Esophagus squamous epithelium (tissue), 5 donors: ENCODE data around the gene ETV6. TPM values are rescaled to one million over a fixed set of nuclear protein-coding genes. Genes with fewer than 3 reads are reported as not detected.

Experiments used
- DNase-seq: peaks from one replicate; lab custom pipeline; 2025; lab: John Stamatoyannopoulos, UW
- H3K27ac ChIP-seq, 4 donors: fragments of 200-600 bp; sonication (generic); one replicate each; pipeline ENCODE4 v1.5.1; 2016 to 2019; ENCODE audit warnings: mild to moderate bottlenecking in 1 of 4
- H3K27me3 ChIP-seq, 4 donors: fragments of 200-600 bp; sonication (generic); 1 replicate in 3 of 4; 2 replicates in 1 of 4; pipeline versions ENCODE4 v1.5.1 to v1.6.0; 2017 to 2021; ENCODE audit warnings: antibody characterized with exemption in 1 of 4
- H3K36me3 ChIP-seq, 3 donors: fragments of 200-600 bp; sonication (generic); one replicate each; pipeline ENCODE4 v1.5.1; 2016 to 2019
- H3K4me1 ChIP-seq, 3 donors: fragments of 200-600 bp; sonication (generic); one replicate each; pipeline ENCODE4 v1.5.1; 2017 to 2019
- H3K4me3 ChIP-seq, 4 donors: fragments of 200-600 bp; sonication (generic); 1 replicate in 3 of 4; 2 replicates in 1 of 4; pipeline ENCODE4 v1.5.1; 2016 to 2019; ENCODE audit warnings: mild to moderate bottlenecking in 2 of 4, moderate library complexity in 1 of 4
- H3K9me3 ChIP-seq, 3 donors: fragments of 200-600 bp; sonication (generic); one replicate each; pipeline ENCODE4 v1.5.1; 2016 to 2019
- POLR2A ChIP-seq, 4 donors: fragments of 450-650 bp; IDR thresholded peaks; one replicate each; pipeline ENCODE4 v1.6.1; 2017; ENCODE audit warnings: antibody characterized with exemption in 4 of 4, mild to moderate bottlenecking in 4 of 4, moderate library complexity in 3 of 4
- WGBS, 2 donors: methylation state at CpG; one replicate each; pipeline ENCODE4 v1.1.5; 2018; 5-methylcytosine and 5-hydroxymethylcytosine counted together
- intact Hi-C: fragments of 100-400 bp; cut with DNase I; formaldehyde crosslinking; loops from one replicate; pipeline ENCODE4 v1.15.0; 2022
- total RNA-seq, 4 donors: library from RNA; depleted of rRNA; stranded (reverse); fragments of >200 nt; gene quantifications; one replicate each; pipeline ENCODE4 v1.1.0, GENCODE V29; 2016
- TF ChIP-seq, protein P1 (sequence below), 6 experiments: fragments of 450-650 bp in 4 of 6; fragments of 200-600 bp in 2 of 6; sonication (generic) in 2 of 6; IDR thresholded peaks; one replicate each; pipeline ENCODE4 v1.5.1; 2016 to 2019; ENCODE audit warnings: antibody characterized with exemption in 6 of 6, mild to moderate bottlenecking in 4 of 6, moderate library complexity in 4 of 6
- donor health status: DM: yes; HTN: yes; CAD: no.

The ETV6 gene
- total RNA-seq, 4 donors from 2014 or later, result 11.3 to 17.3 (median 13.8) TPM

DNA sequence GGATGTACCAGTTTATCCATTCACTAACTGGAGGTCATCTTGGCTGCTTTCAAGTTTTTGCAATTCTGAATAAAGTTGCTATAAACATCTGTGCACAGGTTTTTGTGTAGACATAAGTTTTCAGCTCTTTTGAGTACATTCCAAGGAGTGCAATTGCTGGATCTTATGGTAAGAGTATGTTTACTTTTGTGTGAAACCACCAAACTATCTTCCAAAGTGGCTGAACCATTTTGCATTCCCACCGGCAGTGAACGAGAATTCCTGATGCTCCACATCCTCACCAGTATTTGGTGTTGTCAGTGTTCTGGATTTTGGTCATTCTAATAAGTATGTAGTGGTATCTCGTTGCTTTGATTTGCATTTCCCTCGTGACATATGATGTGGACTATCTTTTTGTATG, 270.8 kb downstream of the ETV6 start:
- Histone ChIP-seq H3K27me3 (no peaks in the 10 kb centered on the region), H3K27ac (no peak overlapping the region), H3K36me3 (no peaks in the 10 kb centered on the region), H3K9me3 (no peaks in the 10 kb centered on the region), H3K4me1 (no peaks in the 10 kb centered on the region), H3K4me3 (no peak overlapping the region)
- intact Hi-C loops, result no loop called here
- no peak for DNase-seq
- TF ChIP-seq, protein P1, sequence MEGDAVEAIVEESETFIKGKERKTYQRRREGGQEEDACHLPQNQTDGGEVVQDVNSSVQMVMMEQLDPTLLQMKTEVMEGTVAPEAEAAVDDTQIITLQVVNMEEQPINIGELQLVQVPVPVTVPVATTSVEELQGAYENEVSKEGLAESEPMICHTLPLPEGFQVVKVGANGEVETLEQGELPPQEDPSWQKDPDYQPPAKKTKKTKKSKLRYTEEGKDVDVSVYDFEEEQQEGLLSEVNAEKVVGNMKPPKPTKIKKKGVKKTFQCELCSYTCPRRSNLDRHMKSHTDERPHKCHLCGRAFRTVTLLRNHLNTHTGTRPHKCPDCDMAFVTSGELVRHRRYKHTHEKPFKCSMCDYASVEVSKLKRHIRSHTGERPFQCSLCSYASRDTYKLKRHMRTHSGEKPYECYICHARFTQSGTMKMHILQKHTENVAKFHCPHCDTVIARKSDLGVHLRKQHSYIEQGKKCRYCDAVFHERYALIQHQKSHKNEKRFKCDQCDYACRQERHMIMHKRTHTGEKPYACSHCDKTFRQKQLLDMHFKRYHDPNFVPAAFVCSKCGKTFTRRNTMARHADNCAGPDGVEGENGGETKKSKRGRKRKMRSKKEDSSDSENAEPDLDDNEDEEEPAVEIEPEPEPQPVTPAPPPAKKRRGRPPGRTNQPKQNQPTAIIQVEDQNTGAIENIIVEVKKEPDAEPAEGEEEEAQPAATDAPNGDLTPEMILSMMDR (IDR thresholded peaks at IDR 0.05), result no peak
- no peak for TF ChIP-seq POLR2A (IDR thresholded peaks at IDR 0.05)
- 81 to 96% methylated on average over 4 of the region's 4 CpGs for WGBS, 2 donors

DNA sequence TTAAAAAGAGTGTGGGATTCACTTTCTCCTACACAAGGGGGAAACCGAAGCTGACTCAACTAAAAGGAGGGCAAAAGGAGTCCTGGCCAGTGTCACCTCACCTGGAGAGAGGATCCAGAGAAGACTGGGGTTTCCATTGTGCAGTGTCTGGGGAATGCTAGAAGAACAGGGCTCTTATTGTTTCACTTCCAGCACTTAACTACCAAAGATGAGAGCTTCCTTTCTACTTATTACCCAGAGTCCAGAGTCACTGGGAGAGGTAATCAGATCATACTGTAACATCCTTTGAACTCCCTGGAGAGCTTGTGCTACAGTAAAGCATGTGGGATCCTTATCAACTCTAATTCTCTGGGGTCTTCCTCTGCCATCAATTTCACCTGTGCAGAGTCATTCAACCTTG, 272.9 kb downstream of the ETV6 start:
- Histone ChIP-seq H3K27ac (no peak overlapping the region), H3K36me3 (no peaks in the 10 kb centered on the region), H3K4me3 (no peak overlapping the region), H3K27me3 (no peaks in the 10 kb centered on the region), H3K9me3 (no peaks in the 10 kb centered on the region), H3K4me1 (no peaks in the 10 kb centered on the region)
- 63 to 64% methylated on average over 1 of the region's 1 CpG for WGBS, 2 donors
- intact Hi-C loops, result no loop called here
- no peak for DNase-seq
- TF ChIP-seq POLR2A (IDR thresholded peaks at IDR 0.05), result no peak
- TF ChIP-seq, protein P1 (IDR thresholded peaks at IDR 0.05), result no peak

DNA sequence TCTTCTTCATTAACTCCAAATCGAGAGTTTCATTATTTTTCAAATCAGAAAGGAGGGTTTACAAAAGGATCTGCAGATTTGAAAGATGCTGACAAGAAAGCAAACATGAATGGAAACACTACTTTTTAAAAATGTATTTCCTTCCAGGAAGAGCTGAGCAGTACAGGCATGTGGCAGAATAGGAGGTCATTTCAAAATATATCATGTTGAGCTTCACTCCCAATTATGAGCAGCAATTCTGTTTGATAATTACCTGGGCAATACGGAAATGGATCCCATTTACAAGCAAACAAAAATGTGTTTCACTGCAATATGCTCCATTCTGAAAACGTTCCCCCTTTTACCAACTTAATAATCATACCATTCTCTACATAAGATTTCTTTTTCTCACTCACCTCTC, 273.6 kb downstream of the ETV6 start:
- Histone ChIP-seq H3K4me3 (no peak overlapping the region), H3K27me3 (no peaks in the 10 kb centered on the region), H3K4me1 (no peaks in the 10 kb centered on the region), H3K9me3 (no peaks in the 10 kb centered on the region), H3K27ac (no peak overlapping the region), H3K36me3 (no peaks in the 10 kb centered on the region)
- no peak for TF ChIP-seq POLR2A (IDR thresholded peaks at IDR 0.05)
- TF ChIP-seq, protein P1 (IDR thresholded peaks at IDR 0.05), result no peak
- intact Hi-C loops, result no loop called here
- WGBS, 2 donors, result 73 to 75% methylated on average over 3 of the region's 3 CpGs
- DNase-seq, result no peak

DNA sequence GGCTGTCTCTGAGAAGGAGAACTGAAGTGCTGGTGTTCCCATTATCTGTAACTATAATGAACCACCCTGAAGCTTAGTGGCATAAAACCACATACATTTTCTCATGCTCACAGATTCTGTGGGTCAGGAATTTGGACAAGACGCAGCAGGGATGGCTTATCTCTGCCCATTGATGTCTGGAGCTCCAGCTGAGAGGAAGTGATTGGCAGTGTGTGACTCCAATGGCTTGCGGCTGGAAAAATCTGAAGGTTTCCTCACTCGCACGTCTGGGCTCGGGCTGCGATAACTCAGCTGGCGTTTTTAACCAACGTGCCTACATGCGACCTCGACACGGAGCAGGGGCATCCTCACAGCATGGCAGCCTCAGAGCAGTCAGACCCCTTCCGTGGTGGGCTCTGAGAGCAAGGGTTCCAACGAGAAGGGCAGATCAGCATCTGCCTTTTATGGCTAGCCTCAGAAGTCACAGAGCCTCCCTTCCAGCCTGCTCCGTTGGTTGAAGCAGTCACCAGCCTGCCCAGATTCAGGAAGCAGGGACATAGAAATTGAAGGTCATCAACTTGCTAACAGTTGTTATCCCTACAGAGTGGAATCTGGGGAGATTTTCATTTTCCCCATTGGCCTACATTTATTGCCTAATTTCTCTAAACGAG, 277.9 kb downstream of the ETV6 start:
- no peak overlapping the region for H3K27ac ChIP-seq
- intact Hi-C loops, result no loop called here
- no peak for TF ChIP-seq POLR2A (IDR thresholded peaks at IDR 0.05)
- TF ChIP-seq, protein P1 (IDR thresholded peaks at IDR 0.05), result no peak
- DNase-seq, result no peak
- no peaks in the 10 kb centered on the region for H3K36me3 ChIP-seq
- 76 to 77% methylated on average over 12 to 15 of the region's 15 CpGs for WGBS, 2 donors
- no peaks in the 10 kb centered on the region for H3K4me1 ChIP-seq
- H3K9me3 ChIP-seq, result no peaks in the 10 kb centered on the region
- no peak overlapping the region for H3K4me3 ChIP-seq
- H3K27me3 ChIP-seq, result no peaks in the 10 kb centered on the region

DNA sequence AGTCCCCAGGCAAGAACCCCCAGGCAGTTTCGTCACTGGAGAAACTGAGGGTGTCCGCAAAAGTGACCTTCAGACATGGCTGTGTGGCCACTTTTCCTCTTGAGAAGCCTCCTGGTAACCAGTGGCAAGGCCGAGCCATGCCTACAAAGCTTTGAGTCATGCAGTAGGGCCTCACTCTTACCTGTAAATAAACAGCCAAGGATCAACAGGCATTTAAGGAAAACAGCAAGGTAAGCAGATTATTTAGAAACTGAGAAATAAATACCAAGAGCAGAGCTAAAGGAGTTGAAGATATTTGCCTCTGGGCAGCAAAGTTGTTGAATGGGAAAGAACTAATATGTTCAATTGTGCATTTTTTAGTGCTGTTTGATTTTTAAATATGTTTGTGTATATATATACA, 280.2 kb downstream of the ETV6 start:
- no peak for DNase-seq
- no peaks in the 10 kb centered on the region for H3K36me3 ChIP-seq
- TF ChIP-seq, protein P1 (IDR thresholded peaks at IDR 0.05), result no peak
- TF ChIP-seq POLR2A (IDR thresholded peaks at IDR 0.05), result no peak
- no peaks in the 10 kb centered on the region for H3K9me3 ChIP-seq
- no peak overlapping the region for H3K4me3 ChIP-seq
- WGBS, 2 donors, result 87 to 89% methylated on average over 2 to 3 of the region's 3 CpGs
- H3K4me1 ChIP-seq, result no peaks in the 10 kb centered on the region
- intact Hi-C loops, result no loop called here
- no peaks in the 10 kb centered on the region for H3K27me3 ChIP-seq
- no peak overlapping the region for H3K27ac ChIP-seq
